Non-pigmented ciliary epithelial cell (primary cell): ENCODE measurements around the gene DDX59.
A peak's percentile ranks its signal among the peaks of the same experiment; 100 is the strongest.

ENCODE experiments used
- DNase-seq: peaks from one replicate; pipeline ENCODE4 v3.0.0-alpha.2; 2010; ENCODE audit warnings: low read depth

DDX59 gene

GRCh38 chr1:200669314-200670241 lies at the start of gene DDX59:
Gene DDX59, minus strand, starts transcription at chr1:200669907. Its CDS starts 3,167 bp downstream, at chr1:200666740.
- DNase-seq = peak; percentile 89

GRCh38 chr1:200714504-200715187 lies 44.9 kb upstream of the DDX59 start:
- no peak for DNase-seq

GRCh38 chr1:200710166-200710565 lies 40.5 kb upstream of the DDX59 start:
- no peak for DNase-seq

GRCh38 chr1:200708769-200709168 lies 39.1 kb upstream of the DDX59 start:
- DNase-seq = peak; percentile 5

- no peak for DNase-seq
Measured at GRCh38 chr1:200708161-200708560, 38.5 kb upstream of the DDX59 start.

- no peak for DNase-seq
Measured at GRCh38 chr1:200707116-200707515, 37.4 kb upstream of the DDX59 start.

- DNase-seq = no peak
Measured at GRCh38 chr1:200706111-200706814, 36.6 kb upstream of the DDX59 start.

- DNase-seq = no peak
Measured at GRCh38 chr1:200704986-200705500, 35.3 kb upstream of the DDX59 start.

GRCh38 chr1:200699871-200700270 lies 30.2 kb upstream of the DDX59 start:
- DNase-seq = no peak

- no peak for DNase-seq
Measured at GRCh38 chr1:200694738-200695137, 25.0 kb upstream of the DDX59 start.

GRCh38 chr1:200693327-200693726 lies 23.6 kb upstream of the DDX59 start:
- no peak for DNase-seq

GRCh38 chr1:200692316-200692715 lies 22.6 kb upstream of the DDX59 start:
- no peak for DNase-seq

- DNase-seq = no peak
Measured at GRCh38 chr1:200686620-200687019, 16.9 kb upstream of the DDX59 start.

GRCh38 chr1:200684015-200684414 lies 14.3 kb upstream of the DDX59 start:
- no peak for DNase-seq

GRCh38 chr1:200683298-200683697 lies 13.6 kb upstream of the DDX59 start:
- no peak for DNase-seq

GRCh38 chr1:200681231-200681630 lies 11.5 kb upstream of the DDX59 start:
- DNase-seq = no peak

- no peak for DNase-seq
Measured at GRCh38 chr1:200676829-200677228, 7.1 kb upstream of the DDX59 start.

GRCh38 chr1:200675588-200675852 lies 5.8 kb upstream of the DDX59 start:
- no peak for DNase-seq

- DNase-seq = no peak
Measured at GRCh38 chr1:200674838-200675587, 5.3 kb upstream of the DDX59 start.

- DNase-seq = peak; percentile 15
Measured at GRCh38 chr1:200673952-200674823, 4.5 kb upstream of the DDX59 start.

- DNase-seq = no peak
Measured at GRCh38 chr1:200671235-200671786, 1.6 kb upstream of the DDX59 start.
